GM10266 (cell line): Measurements from ENCODE around the gene SPP2.

Experiments used
- DNase-seq: peaks from one replicate; pipeline ENCODE4 v3.0.0; 2012; ENCODE audit errors: extremely low spot score
- CTCF ChIP-seq: IDR thresholded peaks from 2 replicates; pipeline ENCODE4 v1.5.1; 2012; ENCODE audit warnings: mild to moderate bottlenecking, low read depth; ENCODE audit not compliant: control insufficient read depth, insufficient read depth; ENCODE audit errors: missing control alignments

The SPP2 gene

GRCh38 chr2:234075518-234075915 lies 25.0 kb downstream of the SPP2 start:
- no peak for TF ChIP-seq CTCF
- no peak for DNase-seq

- DNase-seq = no peak
- TF ChIP-seq CTCF = no peak
Measured at GRCh38 chr2:234075947-234076346, 25.4 kb downstream of the SPP2 start.

GRCh38 chr2:234076451-234076850 lies 25.9 kb downstream of the SPP2 start:
- DNase-seq = no peak
- no peak for TF ChIP-seq CTCF

GRCh38 chr2:234078129-234078528 lies 27.6 kb downstream of the SPP2 start:
- DNase-seq = no peak
- no peak for TF ChIP-seq CTCF

- no peak for DNase-seq
- TF ChIP-seq CTCF = no peak
Measured at GRCh38 chr2:234081970-234082822, 31.7 kb downstream of the SPP2 start.

GRCh38 chr2:234083572-234084348 lies 33.3 kb downstream of the SPP2 start:
- no peak for TF ChIP-seq CTCF
- DNase-seq = no peak

- no peak for TF ChIP-seq CTCF
Measured at GRCh38 chr2:234091432-234091879, 41.0 kb downstream of the SPP2 start.

More at GRCh38 chr2:234091432-234091879, 41.0 kb downstream of the SPP2 start:
- DNase-seq = no peak
